PC-9 (cell line): ENCODE data around the gene EPHB3. TPM values are rescaled to one million over a fixed set of nuclear protein-coding genes. Genes with fewer than 3 reads are reported as not detected.

Experiments
- BruUV-seq: library from RNA; stranded (reverse); fragments of 400-500 nt; replicated peaks from 2 replicates; lab custom pipeline; 2021; lab: Mats Ljungman, UMichigan
- CTCF ChIA-PET: fragments of 300-600 bp; sonication (Branson Sonifier 250); formaldehyde crosslinking; loops from one replicate; lab custom pipeline; 2022; ENCODE audit warnings: antibody characterized with exemption; lab: Charles Lee
- POLR2A ChIA-PET: fragments of 300-600 bp; sonication (Branson Sonifier 250); formaldehyde crosslinking; loops from one replicate; lab custom pipeline; 2022; ENCODE audit warnings: antibody characterized with exemption; ENCODE audit not compliant: unreplicated experiment; lab: Charles Lee
- DNase-seq, 2 experiments: peaks; one replicate each; pipeline versions ENCODE4 v3.0.0 to v3.0.0-alpha.2; 2015 to 2022; ENCODE audit warnings: mixed read lengths in 1 of 2
- H2AFZ ChIP-seq: fragments of 200-600 bp; sonication (generic); 2 replicates; pipeline ENCODE4 v1.8.1; 2017; ENCODE audit warnings: antibody characterized with exemption
- H3F3A ChIP-seq: fragments of 200-600 bp; sonication (generic); 2 replicates; pipeline ENCODE4 v1.8.1; 2017; ENCODE audit warnings: antibody characterized with exemption, mild to moderate bottlenecking, low read depth; ENCODE audit not compliant: insufficient read depth
- H3K27ac ChIP-seq: fragments of 200-600 bp; sonication (generic); 2 replicates; pipeline ENCODE4 v1.6.1; 2016; ENCODE audit warnings: mixed run types
- H3K27me3 ChIP-seq: fragments of 200-600 bp; sonication (generic); 2 replicates; pipeline ENCODE4 v1.6.1; 2016; ENCODE audit warnings: low read depth, mixed run types; ENCODE audit not compliant: insufficient read depth
- H3K36me3 ChIP-seq: fragments of 200-600 bp; sonication (generic); 2 replicates; pipeline ENCODE4 v1.6.1; 2016; ENCODE audit warnings: low read depth, mixed run types
- H3K4me1 ChIP-seq: fragments of 200-600 bp; sonication (generic); replicated peaks from 2 replicates; pipeline ENCODE4 v1.6.1; 2016; ENCODE audit warnings: mixed run types; ENCODE audit not compliant: insufficient read depth
- H3K4me2 ChIP-seq: fragments of 200-600 bp; sonication (generic); 2 replicates; pipeline ENCODE4 v1.6.1; 2017; ENCODE audit warnings: mixed run types
- H3K4me3 ChIP-seq: fragments of 200-600 bp; sonication (generic); 2 replicates; pipeline ENCODE4 v1.6.1; 2016; ENCODE audit warnings: mixed run types
- H3K79me2 ChIP-seq: fragments of 200-600 bp; sonication (generic); 2 replicates; pipeline ENCODE4 v1.6.1; 2017; ENCODE audit warnings: low read depth, mixed run types
- H3K9me2 ChIP-seq: fragments of 200-600 bp; sonication (generic); 2 replicates; pipeline ENCODE4 v1.8.1; 2017; ENCODE audit warnings: mild to moderate bottlenecking; ENCODE audit not compliant: insufficient read depth
- H3K9me3 ChIP-seq: fragments of 200-600 bp; sonication (generic); 2 replicates; pipeline ENCODE4 v1.8.1; 2016; ENCODE audit warnings: low read depth; ENCODE audit not compliant: insufficient read depth
- H4K20me1 ChIP-seq: fragments of 200-600 bp; sonication (generic); 2 replicates; pipeline ENCODE4 v1.8.1; 2017; ENCODE audit not compliant: insufficient read depth
- CTCF ChIP-seq: fragments of 200-600 bp; sonication (generic); conservative IDR thresholded peaks from 2 replicates; pipeline ENCODE4 v1.6.1; 2017; ENCODE audit warnings: mixed run types, antibody characterized with exemption, mild to moderate bottlenecking, moderate library complexity
- EZH2 ChIP-seq: fragments of 200-600 bp; sonication (generic); IDR thresholded peaks from 2 replicates; pipeline ENCODE4 v1.8.0; 2017; ENCODE audit warnings: antibody characterized with exemption, low read depth
- intact Hi-C: fragments of 100-400 bp; cut with micrococcal nuclease; formaldehyde crosslinking; loops from one replicate; pipeline ENCODE4 v1.10.0; 2022; ENCODE audit not compliant: unreplicated experiment
- total RNA-seq: library from RNA; stranded (reverse); gene quantifications from 2 replicates; pipeline ENCODE4 v1.2.3, GENCODE V29; 2021

The EPHB3 gene
- total RNA-seq, 1 experiment from 2014 or later, result 15.7 TPM

DNA sequence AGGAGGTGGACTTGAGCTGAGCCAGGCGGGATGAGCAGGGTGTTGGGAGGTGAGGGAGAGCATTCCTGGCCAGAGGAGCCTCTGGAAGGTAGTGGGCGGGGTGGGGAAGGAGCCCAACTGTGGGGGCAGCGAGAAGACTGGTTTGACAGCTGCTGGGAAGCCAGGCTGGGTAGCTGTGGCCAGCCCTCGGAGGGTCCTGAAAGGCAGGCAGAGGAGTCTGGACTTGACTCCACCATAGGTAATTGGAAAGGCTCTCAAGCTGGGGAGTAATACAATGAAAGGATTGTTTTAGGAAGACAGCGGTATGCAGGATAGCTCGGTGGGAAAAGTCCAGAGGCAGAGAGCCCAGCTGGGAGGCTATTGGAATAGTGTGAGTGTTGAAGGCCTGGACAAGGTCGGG, 17.2 kb downstream of the EPHB3 start:
- Histone ChIP-seq H3K4me3 (no peak overlapping the region), H3K79me2 (no peaks in the 10 kb centered on the region), H3F3A (no peaks in the 10 kb centered on the region), H2AFZ (no peak overlapping the region), H3K27ac (no peak overlapping the region), H3K27me3 (no peaks in the 10 kb centered on the region), H3K36me3 (no peaks in the 10 kb centered on the region), H3K9me3 (no peaks in the 10 kb centered on the region), H3K4me2 (no peak overlapping the region), H3K4me1 (no peaks in the 10 kb centered on the region), H4K20me1 (no peaks in the 10 kb centered on the region), H3K9me2 (no peaks in the 10 kb centered on the region)
- no peak for DNase-seq
- TF ChIP-seq CTCF (no peak), EZH2 (no peak)
- ChIA-PET POLR2A (no interaction called here), CTCF (no interaction called here)
- intact Hi-C loops, result no loop called here
- no TSS peak for BruUV-seq

DNA sequence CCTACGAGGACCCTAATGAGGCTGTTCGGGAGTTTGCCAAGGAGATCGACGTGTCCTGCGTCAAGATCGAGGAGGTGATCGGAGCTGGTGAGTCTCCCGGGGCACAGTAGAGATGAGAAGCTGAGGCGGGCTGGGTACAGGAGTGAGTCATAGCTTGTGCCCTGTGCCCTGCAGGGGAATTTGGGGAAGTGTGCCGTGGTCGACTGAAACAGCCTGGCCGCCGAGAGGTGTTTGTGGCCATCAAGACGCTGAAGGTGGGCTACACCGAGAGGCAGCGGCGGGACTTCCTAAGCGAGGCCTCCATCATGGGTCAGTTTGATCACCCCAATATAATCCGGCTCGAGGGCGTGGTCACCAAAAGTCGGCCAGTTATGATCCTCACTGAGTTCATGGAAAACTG, 17.9 kb downstream of the EPHB3 start:
- Histone ChIP-seq H3K27me3 (no peaks in the 10 kb centered on the region), H3K79me2 (no peaks in the 10 kb centered on the region), H3K9me3 (no peaks in the 10 kb centered on the region), H3F3A (no peaks in the 10 kb centered on the region), H3K36me3 (no peaks in the 10 kb centered on the region), H3K4me2 (no peak overlapping the region), H3K4me1 (no peaks in the 10 kb centered on the region), H3K4me3 (no peak overlapping the region), H3K9me2 (no peaks in the 10 kb centered on the region), H4K20me1 (no peaks in the 10 kb centered on the region), H3K27ac (no peak overlapping the region), H2AFZ (no peak overlapping the region)
- POLR2A ChIA-PET, result no interaction called here
- no TSS peak for BruUV-seq
- TF ChIP-seq CTCF (no peak), EZH2 (no peak)
- CTCF ChIA-PET, result no interaction called here
- no peak for DNase-seq
- intact Hi-C loops, result no loop called here

GRCh38 chr3:184580376-184580775, 18.8 kb downstream of the EPHB3 start:
- H3K27ac ChIP-seq, result no peak overlapping the region
- CTCF ChIA-PET, result no interaction called here
- no peaks in the 10 kb centered on the region for H3K36me3 ChIP-seq
- no peaks in the 10 kb centered on the region for H4K20me1 ChIP-seq
- H3K27me3 ChIP-seq, result no peaks in the 10 kb centered on the region
- H3K4me1 ChIP-seq, result no peaks in the 10 kb centered on the region
- POLR2A ChIA-PET, result no interaction called here
- H3K79me2 ChIP-seq, result no peaks in the 10 kb centered on the region
- no peak for DNase-seq
- TF ChIP-seq CTCF (no peak), EZH2 (no peak)
- H3K9me2 ChIP-seq, result no peaks in the 10 kb centered on the region
- H3K4me3 ChIP-seq, result no peak overlapping the region
- no TSS peak for BruUV-seq
- no peak overlapping the region for H2AFZ ChIP-seq
- no peaks in the 10 kb centered on the region for H3K9me3 ChIP-seq
- H3K4me2 ChIP-seq, result no peak overlapping the region
- no peaks in the 10 kb centered on the region for H3F3A ChIP-seq
- intact Hi-C loops, result no loop called here
